Ovary (tissue), 9 donors: ENCODE measurements around the gene AOPEP. TPM values are rescaled to one million over a fixed set of nuclear protein-coding genes. Genes with fewer than 3 reads are reported as not detected.

Experiments used
- DNase-seq, 5 donors: peaks; one replicate each; pipeline ENCODE4 v3.0.0-alpha.2; 2019 to 2020
- H3K27ac ChIP-seq, 2 donors: fragments of 200-600 bp; one replicate each; pipeline versions ENCODE4 v1.5.1 to v1.8.0; 2019 to 2022
- H3K27me3 ChIP-seq: fragments of 200-600 bp; one replicate; pipeline ENCODE4 v1.8.0; 2022
- H3K36me3 ChIP-seq: fragments of 200-600 bp; sonication (generic); one replicate; pipeline ENCODE4 v1.5.1; 2019
- H3K4me1 ChIP-seq: one replicate; pipeline ENCODE4 v1.8.1; 2013; ENCODE audit warnings: mild to moderate bottlenecking, moderate library complexity; ENCODE audit not compliant: insufficient read depth
- H3K4me3 ChIP-seq: fragments of 200-600 bp; sonication (generic); one replicate; pipeline ENCODE4 v1.5.1; 2017
- H3K9me3 ChIP-seq, 2 donors: fragments of 200-600 bp in 1 of 2; sonication (generic) in 1 of 2; one replicate each; pipeline versions ENCODE4 v1.5.1 to v1.8.1; 2013 to 2019; ENCODE audit warnings: mild to moderate bottlenecking in 1 of 2, moderate library complexity in 1 of 2
- EP300 ChIP-seq: sonication (generic); formaldehyde crosslinking; IDR thresholded peaks from one replicate; pipeline ENCODE4 v1.6.1; 2017; ENCODE audit warnings: antibody characterized with exemption
- POLR2A ChIP-seq: fragments of 450-650 bp; IDR thresholded peaks from one replicate; pipeline ENCODE4 v1.6.1; 2017; ENCODE audit warnings: antibody characterized with exemption, mild to moderate bottlenecking, moderate library complexity
- WGBS, 3 donors: extraction: QIAGEN DNeasy Blood & Tissue Kit in 1 of 3; methylation state at CpG; one replicate each; pipeline versions ENCODE4 v1.1.5 to v1.1.7; 2013 to 2017; 5-methylcytosine and 5-hydroxymethylcytosine counted together
- intact Hi-C, 4 donors: fragments of 100-400 bp; cut with DNase I; formaldehyde crosslinking; loops; one replicate each; pipeline versions ENCODE4 v1.11.0 to v1.15.1; 2022 to 2023
- microRNA counts: library from miRNA; unstranded; fragments of <30 nt; microRNA quantifications from one replicate; lab custom pipeline; 2016
- microRNA-seq, 3 donors: library from miRNA; unstranded; fragments of <30 nt; microRNA quantifications; one replicate each; pipeline versions ENCODE4 to v1.2.0, GENCODE V29; 2019 to 2020
- polyA plus RNA-seq, 2 donors: library from polyadenylated mRNA; stranded (reverse); fragments of 200-250 nt in 1 of 2; fragments of 350-450 nt in 1 of 2; fragmentation: Illumina TruSeq in 1 of 2; extraction: RNeasy Lipid Tissue Mini Kit (QIAGEN cat#74804) in 1 of 2; gene quantifications; one replicate each; pipeline ENCODE4 v1.2.3, GENCODE V29; 2013 to 2014
- small RNA-seq: library from RNA; depleted of rRNA; stranded (forward); fragments of <200 nt; gene quantifications from one replicate; pipeline ENCODE3, GENCODE V24; 2016
- total RNA-seq, 7 donors: library from RNA; depleted of rRNA in 2 of 7; stranded (reverse); fragments of >200 nt in 2 of 7; fragmentation: NEBNext Ultra II Directional in 3 of 7; extraction: Animal tissue kit (Norgen Biotek cat#: 25700) in 3 of 7; gene quantifications; one replicate each; pipeline versions ENCODE4 v1.1.0 to v1.2.4, GENCODE V29; 2016 to 2023
- TF ChIP-seq, protein P1 (sequence below), 3 donors: fragments of 450-650 bp in 2 of 3; fragments of 200-600 bp in 1 of 3; IDR thresholded peaks; one replicate each; pipeline versions ENCODE4 v1.5.1 to v1.8.0; 2016 to 2022; ENCODE audit warnings: antibody characterized with exemption in 3 of 3, mild to moderate bottlenecking in 1 of 3
- donor health status: DM: no; HTN: no; CAD: no; lungs with moderate emphysema.
- donor health status: DM: no; HTN: no; CAD: no.
- donor health status: Bipolar disorder and iron deficiency.
- donor health status: DM: yes; HTN: yes; CAD: no.
- donor health status: DM: no; HTN: no; CAD: no.
- donor health status: DM: yes; HTN: yes; CAD: no.

The AOPEP gene
- total and polyA plus RNA-seq, 9 donors, result 40.0 to 141 (median 82.1) TPM

DNA sequence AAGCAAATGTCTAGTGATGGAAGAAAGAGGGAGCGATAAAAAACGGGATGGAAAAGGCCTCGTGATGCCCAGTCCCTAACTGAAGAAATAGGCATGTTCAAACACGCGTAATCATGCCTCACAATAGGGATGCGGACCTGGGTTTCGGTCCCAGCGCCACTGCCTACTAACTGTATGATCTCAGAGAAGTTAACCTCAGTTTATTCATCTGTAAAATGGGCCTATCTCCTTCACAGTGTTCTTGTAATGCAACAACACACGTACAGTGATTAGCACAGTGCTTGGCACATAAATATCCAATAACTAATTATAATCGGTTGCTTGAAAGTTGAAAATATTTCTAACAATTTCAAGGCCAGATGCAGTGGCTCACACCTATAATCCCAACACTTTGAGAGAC is 409.3 kb downstream of the AOPEP start:
- intact Hi-C loops, result no loop called here
- Histone ChIP-seq H3K4me3 (no peak overlapping the region), H3K27me3 (no peaks in the 10 kb centered on the region), H3K9me3 (no peaks in the 10 kb centered on the region), H3K27ac (no peak overlapping the region), H3K36me3 (no peaks in the 10 kb centered on the region), H3K4me1 (peaks cover 2% of the 10 kb centered on the region)
- no peak for DNase-seq
- 96% methylated on average over 10 of the region's 10 CpGs for WGBS, 3 donors
- TF ChIP-seq EP300, result no peak
- TF ChIP-seq POLR2A, result no peak
- TF ChIP-seq, protein P1, sequence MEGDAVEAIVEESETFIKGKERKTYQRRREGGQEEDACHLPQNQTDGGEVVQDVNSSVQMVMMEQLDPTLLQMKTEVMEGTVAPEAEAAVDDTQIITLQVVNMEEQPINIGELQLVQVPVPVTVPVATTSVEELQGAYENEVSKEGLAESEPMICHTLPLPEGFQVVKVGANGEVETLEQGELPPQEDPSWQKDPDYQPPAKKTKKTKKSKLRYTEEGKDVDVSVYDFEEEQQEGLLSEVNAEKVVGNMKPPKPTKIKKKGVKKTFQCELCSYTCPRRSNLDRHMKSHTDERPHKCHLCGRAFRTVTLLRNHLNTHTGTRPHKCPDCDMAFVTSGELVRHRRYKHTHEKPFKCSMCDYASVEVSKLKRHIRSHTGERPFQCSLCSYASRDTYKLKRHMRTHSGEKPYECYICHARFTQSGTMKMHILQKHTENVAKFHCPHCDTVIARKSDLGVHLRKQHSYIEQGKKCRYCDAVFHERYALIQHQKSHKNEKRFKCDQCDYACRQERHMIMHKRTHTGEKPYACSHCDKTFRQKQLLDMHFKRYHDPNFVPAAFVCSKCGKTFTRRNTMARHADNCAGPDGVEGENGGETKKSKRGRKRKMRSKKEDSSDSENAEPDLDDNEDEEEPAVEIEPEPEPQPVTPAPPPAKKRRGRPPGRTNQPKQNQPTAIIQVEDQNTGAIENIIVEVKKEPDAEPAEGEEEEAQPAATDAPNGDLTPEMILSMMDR (IDR thresholded peaks at IDR 0.05), result no peak

MicroRNAs encoded within 50 kb of the gene (microRNA counts, 767-probe panel; counts per million panel counts)
- microRNA hsa-miR-2278 (lab: Ali Mortazavi, UCI), result 530 counts per million, percentile 78 among the panel's probes with 10 or more counts
- 6,083 counts per million, percentile 97 among the panel's probes with 10 or more counts for microRNA hsa-miR-23b-3p (lab: Ali Mortazavi, UCI)
- 5,851 counts per million, percentile 96 among the panel's probes with 10 or more counts for microRNA hsa-miR-27b-3p (lab: Ali Mortazavi, UCI)

Small RNA genes lying within 50 kb of the gene (microRNA-seq; reads per million reads assigned to microRNA genes)
- 0 to 1.4 (median 0.38) reads per million in 3 donors for gene MIR2278
- 11,917 to 32,907 (median 13,023) reads per million in 3 donors for gene MIR23B
- gene MIR24-1, result 0 reads per million in 3 donors
- gene MIR27B, result 5,011 to 8,841 (median 8,405) reads per million in 3 donors
- 0 reads per million in 3 donors for gene MIR3074
- gene MIR6081, result 0 reads per million in 3 donors

Small RNA genes lying within 50 kb of the gene (small RNA-seq; reads per million reads assigned to genes)
- gene MIR2278, result not detected
- gene MIR23B, result 213 reads per million, percentile 93 among the genes with 10 or more reads in this experiment
- gene MIR27B, result 2,802 reads per million, percentile 98 among the genes with 10 or more reads in this experiment
- gene MIR3074, result not detected
- gene MIR6081, result not detected

Other genes starting within 250 kb of the AOPEP start
- gene PCAT7, start 171.6 kb upstream of the AOPEP start, total RNA-seq, result not detected
- gene PCAT7, start 171.6 kb upstream of the AOPEP start, polyA plus RNA-seq, result under 1 TPM; 0.04 to 0.05 TPM
- gene FBP2, start 132.9 kb upstream of the AOPEP start, total RNA-seq, result not detected
- gene FBP2, start 132.9 kb upstream of the AOPEP start, polyA plus RNA-seq, result not detected
- 1 to 10 TPM in 5 of 7 donors, under 1 TPM in 2; 0.30 to 4.6 (median 2.9) TPM for gene FBP1, start 87.2 kb upstream of the AOPEP start, total RNA-seq
- 10 to 100 TPM in 1 of 2 donors, 1 to 10 TPM in 1; 1.2 to 16.9 TPM for gene FBP1, start 87.2 kb upstream of the AOPEP start, polyA plus RNA-seq